Mesenchymal stem cell (in vitro differentiated cells and primary cell): Measurements from ENCODE around the gene PRKCD.

Source experiments
- DNase-seq: peaks from one replicate; pipeline ENCODE4 v3.0.0-alpha.2; 2013
- H2AFZ ChIP-seq: one replicate; pipeline ENCODE4 v1.6.1; 2013; ENCODE audit warnings: low read depth, mild to moderate bottlenecking, control low read depth, inconsistent platforms, low read length, moderate library complexity
- H2AK5ac ChIP-seq: 2 replicates; pipeline ENCODE4 v1.6.1; 2013; ENCODE audit warnings: low read length, moderate library complexity, mild to moderate bottlenecking, inconsistent platforms; ENCODE audit not compliant: severe bottlenecking
- H2BK120ac ChIP-seq: one replicate; pipeline ENCODE4 v1.6.1; 2013; ENCODE audit warnings: low read depth, mild to moderate bottlenecking, inconsistent platforms, low read length, moderate library complexity
- H2BK12ac ChIP-seq, 2 experiments: one replicate each; pipeline ENCODE4 v1.6.1; 2013; ENCODE audit warnings: inconsistent platforms in 2 of 2, low read length in 2 of 2, mild to moderate bottlenecking in 2 of 2, moderate library complexity in 2 of 2, control low read depth in 1 of 2
- H2BK15ac ChIP-seq: one replicate; pipeline ENCODE4 v1.6.1; 2013; ENCODE audit warnings: mild to moderate bottlenecking, low read depth, inconsistent platforms; ENCODE audit not compliant: poor library complexity, severe bottlenecking
- H2BK5ac ChIP-seq: 2 replicates; pipeline ENCODE4 v1.6.1; 2013; ENCODE audit warnings: low read depth, mild to moderate bottlenecking, low read length, control low read depth, inconsistent platforms; ENCODE audit not compliant: poor library complexity, severe bottlenecking
- H3K14ac ChIP-seq, 2 experiments: one replicate each; pipeline ENCODE4 v1.6.1; 2013; ENCODE audit warnings: inconsistent platforms in 2 of 2, low read length in 2 of 2, control low read depth in 1 of 2, mild to moderate bottlenecking in 1 of 2, moderate library complexity in 1 of 2
- H3K18ac ChIP-seq, 2 experiments: one replicate each; pipeline ENCODE4 v1.6.1; 2013; ENCODE audit warnings: inconsistent platforms in 2 of 2, low read length in 2 of 2, control low read depth in 1 of 2, low read depth in 1 of 2, mild to moderate bottlenecking in 1 of 2
- H3K23ac ChIP-seq, 2 experiments: one replicate each; pipeline ENCODE4 v1.6.1; 2013; ENCODE audit warnings: inconsistent platforms in 2 of 2, low read length in 2 of 2, mild to moderate bottlenecking in 2 of 2, moderate library complexity in 2 of 2, control low read depth in 1 of 2
- H3K27ac ChIP-seq: 2 replicates; pipeline ENCODE4 v1.5.1; 2013; ENCODE audit warnings: mild to moderate bottlenecking, moderate library complexity, low read length, control low read depth, inconsistent platforms; ENCODE audit not compliant: poor library complexity, severe bottlenecking
- H3K27me3 ChIP-seq, 2 experiments: 2 replicates each; pipeline versions ENCODE4 v1.6.1 to v1.7.0; 2013; ENCODE audit warnings: low read length in 2 of 2, mild to moderate bottlenecking in 2 of 2, moderate library complexity in 2 of 2, control low read depth in 1 of 2, inconsistent platforms in 1 of 2; ENCODE audit not compliant: control insufficient read depth in 1 of 2, insufficient read depth in 1 of 2
- H3K36me3 ChIP-seq, 2 experiments: 2 replicates each; pipeline versions ENCODE4 v1.6.1 to v1.7.0; 2013; ENCODE audit warnings: low read length in 2 of 2, control low read depth in 1 of 2, inconsistent platforms in 1 of 2, low read depth in 1 of 2, mild to moderate bottlenecking in 1 of 2; ENCODE audit not compliant: insufficient read depth in 2 of 2, control insufficient read depth in 1 of 2
- H3K4ac ChIP-seq, 2 experiments: one replicate each; pipeline ENCODE4 v1.6.1; 2013; ENCODE audit warnings: inconsistent platforms in 2 of 2, low read length in 2 of 2, mild to moderate bottlenecking in 2 of 2, moderate library complexity in 2 of 2, control low read depth in 1 of 2, low read depth in 1 of 2
- H3K4me1 ChIP-seq: 2 replicates; pipeline ENCODE4 v1.6.1; 2013; ENCODE audit warnings: low read depth, low read length, control low read depth; ENCODE audit not compliant: control insufficient read depth, insufficient read depth
- H3K4me2 ChIP-seq: 2 replicates; pipeline ENCODE4 v1.6.1; 2013; ENCODE audit warnings: low read length, mild to moderate bottlenecking, inconsistent platforms; ENCODE audit not compliant: poor library complexity, severe bottlenecking
- H3K4me3 ChIP-seq, 2 experiments: 2 replicates each; pipeline versions ENCODE4 v1.5.1 to v1.7.0; 2013; ENCODE audit warnings: low read length in 2 of 2, mild to moderate bottlenecking in 2 of 2, control low read depth in 1 of 2, low read depth in 1 of 2; ENCODE audit not compliant: insufficient read depth in 1 of 2
- H3K79me1 ChIP-seq: replicated peaks from 2 replicates; pipeline ENCODE4 v1.6.1; 2013; ENCODE audit warnings: mild to moderate bottlenecking, control low read depth, low read length, inconsistent platforms; ENCODE audit not compliant: poor library complexity, severe bottlenecking
- H3K9ac ChIP-seq: 2 replicates; pipeline ENCODE4 v1.7.0; 2013; ENCODE audit warnings: mild to moderate bottlenecking, low read length, moderate library complexity
- H3K9me3 ChIP-seq: 2 replicates; pipeline ENCODE4 v1.7.0; 2013; ENCODE audit warnings: mild to moderate bottlenecking, low read length; ENCODE audit not compliant: control insufficient read depth
- H4K8ac ChIP-seq: one replicate; pipeline ENCODE4 v1.6.1; 2013; ENCODE audit warnings: inconsistent platforms, mild to moderate bottlenecking, low read length, moderate library complexity
- H4K91ac ChIP-seq: one replicate; pipeline ENCODE4 v1.6.1; 2013; ENCODE audit warnings: mild to moderate bottlenecking, low read length, inconsistent platforms
- WGBS: methylation state at CpG from one replicate; pipeline ENCODE4 v1.1.7; 2013; ENCODE audit warnings: mixed read lengths; 5-methylcytosine and 5-hydroxymethylcytosine counted together

The PRKCD gene

DNA sequence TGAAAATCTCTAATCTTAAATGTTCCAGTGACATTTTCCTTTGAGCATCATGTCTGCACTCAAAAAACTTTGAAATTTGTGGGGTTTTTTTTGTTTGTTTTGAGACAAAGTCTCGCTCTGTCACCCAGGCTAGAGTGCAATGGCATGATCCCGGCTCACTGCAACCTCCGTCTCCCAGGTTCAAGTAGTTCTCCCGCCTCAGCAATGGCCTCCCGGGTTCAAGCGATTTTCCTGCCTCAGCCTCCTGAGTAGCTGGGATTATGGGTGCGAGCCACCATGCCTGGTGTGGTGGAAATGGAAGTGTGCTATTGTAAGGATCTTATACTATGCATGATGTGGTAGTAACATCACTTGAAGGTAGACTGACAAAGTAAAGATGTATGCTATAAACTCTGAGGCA is 52.3 kb downstream of the PRKCD start:
- no peak overlapping the region for H3K4me2 ChIP-seq
- no peak overlapping the region for H3K14ac ChIP-seq
- no peaks in the 10 kb centered on the region for H3K4me1 ChIP-seq
- no peak overlapping the region for H3K18ac ChIP-seq
- no peak overlapping the region for H2BK15ac ChIP-seq
- H3K36me3 ChIP-seq = no peaks in the 10 kb centered on the region
- no peak overlapping the region for H2BK5ac ChIP-seq
- no peak overlapping the region for H4K91ac ChIP-seq
- 94% methylated on average over 7 of the region's 7 CpGs for WGBS
- no peak overlapping the region for H3K27ac ChIP-seq
- no peak overlapping the region for H3K9ac ChIP-seq
- no peak for DNase-seq
- no peak overlapping the region for H2AK5ac ChIP-seq
- no peak overlapping the region for H3K23ac ChIP-seq
- H2BK12ac ChIP-seq = no peak overlapping the region
- no peak overlapping the region for H2AFZ ChIP-seq
- no peak overlapping the region for H3K4ac ChIP-seq
- H4K8ac ChIP-seq = no peak overlapping the region
- H3K9me3 ChIP-seq = peaks cover 5% of the 10 kb centered on the region
- no peaks in the 10 kb centered on the region for H3K27me3 ChIP-seq
- no peak overlapping the region for H3K4me3 ChIP-seq
- no peak overlapping the region for H2BK120ac ChIP-seq
- H3K79me1 ChIP-seq = no peaks in the 10 kb centered on the region

GRCh38 chr3:53215816-53216215 is 54.8 kb downstream of the PRKCD start:
- H2BK12ac ChIP-seq = no peak overlapping the region
- no peak overlapping the region for H3K27ac ChIP-seq
- H2BK5ac ChIP-seq = no peak overlapping the region
- no peak overlapping the region for H3K4me3 ChIP-seq
- no peaks in the 10 kb centered on the region for H3K36me3 ChIP-seq
- no peak overlapping the region for H3K14ac ChIP-seq
- H3K4ac ChIP-seq = no peak overlapping the region
- H3K27me3 ChIP-seq = no peaks in the 10 kb centered on the region
- no peak overlapping the region for H3K18ac ChIP-seq
- 100% methylated on average over 2 of the region's 2 CpGs for WGBS
- no peaks in the 10 kb centered on the region for H3K4me1 ChIP-seq
- H2BK15ac ChIP-seq = no peak overlapping the region
- H3K9ac ChIP-seq = no peak overlapping the region
- no peaks in the 10 kb centered on the region for H3K9me3 ChIP-seq
- DNase-seq = no peak
- no peak overlapping the region for H2BK120ac ChIP-seq
- H3K23ac ChIP-seq = no peak overlapping the region
- H4K91ac ChIP-seq = no peak overlapping the region
- H2AK5ac ChIP-seq = no peak overlapping the region
- H2AFZ ChIP-seq = no peak overlapping the region
- no peak overlapping the region for H4K8ac ChIP-seq
- H3K4me2 ChIP-seq = no peak overlapping the region
- H3K79me1 ChIP-seq = no peaks in the 10 kb centered on the region

- Histone ChIP-seq H2BK12ac (no peak overlapping the region), H4K8ac (no peak overlapping the region), H3K4ac (no peak overlapping the region), H3K27me3 (no peaks in the 10 kb centered on the region), H3K4me3 (no peak overlapping the region), H2AFZ (no peak overlapping the region), H3K14ac (no peak overlapping the region), H3K23ac (no peak overlapping the region), H2AK5ac (no peak overlapping the region), H3K27ac (no peak overlapping the region), H3K36me3 (peaks cover 3 to 4% of the 10 kb centered on the region in 2 experiments), H2BK15ac (no peak overlapping the region), H2BK120ac (no peak overlapping the region), H3K18ac (no peak overlapping the region), H3K79me1 (no peaks in the 10 kb centered on the region), H2BK5ac (no peak overlapping the region), H3K4me1 (no peaks in the 10 kb centered on the region), H3K9me3 (no peaks in the 10 kb centered on the region), H4K91ac (no peak overlapping the region), H3K9ac (no peak overlapping the region), H3K4me2 (no peak overlapping the region)
- no CpG with 5 or more reads among the region's 3 CpGs for WGBS
- DNase-seq = no peak
These were observed 55.7 kb downstream of the PRKCD start for GRCh38 chr3:53216723-53217122.

DNA sequence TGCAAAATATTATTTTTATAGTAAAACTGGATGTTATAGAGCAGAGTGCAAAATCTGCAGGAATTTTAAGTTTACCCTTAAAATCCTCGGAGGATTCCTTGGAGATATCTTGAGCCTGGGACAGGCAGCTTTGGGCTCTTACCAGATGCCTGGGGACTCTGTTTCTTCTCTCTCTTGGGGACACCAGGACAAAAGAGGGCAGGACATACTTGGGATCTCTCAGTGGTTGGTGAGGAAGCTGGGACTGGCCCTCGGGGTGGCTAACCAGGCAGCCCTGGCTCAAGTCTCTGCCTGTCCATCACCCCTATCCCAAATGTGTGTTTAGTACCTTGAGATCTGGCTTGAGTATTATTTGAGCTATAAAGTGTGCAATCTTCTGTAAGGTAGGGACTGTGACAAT is 56.2 kb downstream of the PRKCD start:
- Histone ChIP-seq H3K4me3 (no peak overlapping the region), H3K4ac (no peak overlapping the region), H3K23ac (no peak overlapping the region), H2BK120ac (no peak overlapping the region), H3K18ac (no peak overlapping the region), H2AK5ac (no peak overlapping the region), H3K4me2 (no peak overlapping the region), H3K27me3 (no peaks in the 10 kb centered on the region), H3K79me1 (no peaks in the 10 kb centered on the region), H2BK5ac (no peak overlapping the region), H2AFZ (no peak overlapping the region), H2BK12ac (no peak overlapping the region), H3K36me3 (peaks cover 7 to 9% of the 10 kb centered on the region in 2 experiments), H2BK15ac (no peak overlapping the region), H4K91ac (no peak overlapping the region), H3K9ac (no peak overlapping the region), H3K9me3 (no peaks in the 10 kb centered on the region), H3K27ac (no peak overlapping the region), H3K4me1 (no peaks in the 10 kb centered on the region), H4K8ac (no peak overlapping the region), H3K14ac (no peak overlapping the region)
- no peak for DNase-seq
- WGBS = 94% methylated on average over 2 of the region's 2 CpGs
